CD4-positive, alpha-beta memory T cell (primary cell): ENCODE results near the gene ZIC2. TPM values are rescaled to one million over a fixed set of nuclear protein-coding genes. Genes with fewer than 3 reads are reported as not detected.

Experiments
- CTCF ChIA-PET: fragments of 350-600 bp; sonication (Branson Sonifier 250); formaldehyde crosslinking; loops from one replicate; lab custom pipeline; 2021; ENCODE audit warnings: inconsistent platforms; ENCODE audit not compliant: partially characterized antibody; lab: Charles Lee
- POLR2A ChIA-PET: fragments of 350-600 bp; sonication (Branson Sonifier 250); formaldehyde crosslinking; loops from one replicate; lab custom pipeline; 2021; ENCODE audit not compliant: partially characterized antibody; lab: Charles Lee
- DNase-seq, 5 donors: peaks; one replicate each; pipeline versions ENCODE4 v3.0.0 to v3.0.0-alpha.2; 2020 to 2022; ENCODE audit warnings: mixed read lengths in 1 of 5
- H3K27ac ChIP-seq: one replicate; pipeline ENCODE4 v1.7.0; 2013; ENCODE audit warnings: low read depth, low read length
- H3K27me3 ChIP-seq: 2 replicates; pipeline ENCODE4 v1.7.0; 2013; ENCODE audit warnings: mild to moderate bottlenecking, low read length, moderate library complexity; ENCODE audit not compliant: insufficient read depth
- H3K36me3 ChIP-seq: 2 replicates; pipeline ENCODE4 v1.7.0; 2013; ENCODE audit warnings: mild to moderate bottlenecking, low read length, moderate library complexity; ENCODE audit not compliant: insufficient read depth
- H3K4me1 ChIP-seq: 2 replicates; pipeline ENCODE4 v1.7.0; 2013; ENCODE audit warnings: mild to moderate bottlenecking, low read length, moderate library complexity; ENCODE audit not compliant: insufficient read depth
- H3K4me3 ChIP-seq, 2 donors: one replicate each; pipeline ENCODE4 v1.7.0; 2013; ENCODE audit warnings: low read length in 2 of 2, mild to moderate bottlenecking in 1 of 2
- H3K9me3 ChIP-seq, 2 donors: one replicate each; pipeline ENCODE4 v1.7.0; 2013; ENCODE audit warnings: low read length in 2 of 2, control low read depth in 1 of 2; ENCODE audit not compliant: control insufficient read depth in 1 of 2
- H3K27ac Mint-ChIP-seq, 7 donors: one replicate each; pipeline ENCODE4 v1.8.0; 2020 to 2021; ENCODE audit warnings: mixed read lengths in 7 of 7, mild to moderate bottlenecking in 6 of 7, inconsistent platforms in 3 of 7, moderate library complexity in 3 of 7
- H3K27me3 Mint-ChIP-seq, 2 donors: one replicate each; pipeline ENCODE4 v1.8.0; 2020 to 2021; ENCODE audit warnings: mixed read lengths in 2 of 2
- H3K36me3 Mint-ChIP-seq, 2 donors: one replicate each; pipeline ENCODE4 v1.8.0; 2020 to 2021; ENCODE audit warnings: mixed read lengths in 2 of 2, inconsistent platforms in 1 of 2, mild to moderate bottlenecking in 1 of 2
- H3K4me1 Mint-ChIP-seq, 4 donors: one replicate each; pipeline ENCODE4 v1.8.0; 2020 to 2021; ENCODE audit warnings: mixed read lengths in 4 of 4, mild to moderate bottlenecking in 1 of 4
- H3K4me3 Mint-ChIP-seq, 8 donors: one replicate each; pipeline ENCODE4 v1.8.0; 2020 to 2021; ENCODE audit warnings: mixed read lengths in 8 of 8, mild to moderate bottlenecking in 7 of 8, moderate library complexity in 6 of 8, inconsistent platforms in 3 of 8
- H3K9me3 Mint-ChIP-seq, 8 donors: one replicate each; pipeline ENCODE4 v1.8.0; 2020 to 2021; ENCODE audit warnings: mixed read lengths in 8 of 8, mild to moderate bottlenecking in 5 of 8, inconsistent platforms in 3 of 8, moderate library complexity in 1 of 8
- intact Hi-C: fragments of 100-400 bp; cut with micrococcal nuclease; formaldehyde crosslinking; loops from one replicate; pipeline ENCODE4 v1.15.1; 2023
- polyA plus RNA-seq, 2 donors: library from polyadenylated mRNA; unstranded; fragments of 300-500 nt; fragmentation: Illumina TruSeq; gene quantifications; one replicate each; pipeline ENCODE4 v1.2.3, GENCODE V29; 2021
- total RNA-seq, 2 experiments: library from RNA; stranded (reverse); gene quantifications; one replicate each; pipeline ENCODE4 v1.2.3, GENCODE V29; 2021

Gene ZIC2
- total and polyA plus RNA-seq, 4 experiments from 2014 or later = not detected

- no peak for DNase-seq
- peaks cover 25% of the 10 kb centered on the region for H3K4me1 ChIP-seq
- Mint-ChIP-seq H3K27ac (peak overlapping the region in 1 of 7 donors; percentile 28), H3K4me3 (no peak overlapping the region), H3K27me3 (peaks cover 54 to 68% of the 10 kb centered on the region in 2 donors), H3K36me3 (no peaks in the 10 kb centered on the region), H3K4me1 (peaks cover 6 to 29% (median 18%) of the 10 kb centered on the region in 4 donors), H3K9me3 (peaks cover 0 to 3% (median 0%) of the 10 kb centered on the region in 8 donors)
- H3K9me3 ChIP-seq = no peaks in the 10 kb centered on the region
- CTCF ChIA-PET = interaction anchor here (0.9 to 1.1 kb wide), 2 partner anchors 35 to 37 kb away, joined by 3 read pairs; no protein-coding TSS in a partner anchor
- intact Hi-C loops = no loop called here
- H3K36me3 ChIP-seq = no peaks in the 10 kb centered on the region
- no peak overlapping the region for H3K4me3 ChIP-seq
- POLR2A ChIA-PET = no interaction called here
- H3K27me3 ChIP-seq = peaks cover 37% of the 10 kb centered on the region
- H3K27ac ChIP-seq = no peak overlapping the region
Measured at GRCh38 chr13:99953138-99953755, 28.3 kb upstream of the ZIC2 start.

GRCh38 chr13:99955107-99955746 lies 26.4 kb upstream of the ZIC2 start:
- Histone ChIP-seq H3K27me3 (peaks cover 53% of the 10 kb centered on the region), H3K27ac (no peak overlapping the region), H3K4me1 (peaks cover 42% of the 10 kb centered on the region), H3K9me3 (no peaks in the 10 kb centered on the region), H3K36me3 (no peaks in the 10 kb centered on the region), H3K4me3 (no peak overlapping the region)
- Mint-ChIP-seq H3K36me3 (no peaks in the 10 kb centered on the region), H3K4me3 (peak overlapping the region in 4 of 8 donors; percentile 9 to 82 (median 24)), H3K4me1 (peaks cover 16 to 44% (median 28%) of the 10 kb centered on the region in 4 donors), H3K27ac (peak overlapping the region in 1 of 7 donors; percentile 52), H3K27me3 (peaks cover 56 to 69% of the 10 kb centered on the region in 2 donors), H3K9me3 (peaks cover 0 to 12% (median 3%) of the 10 kb centered on the region in 8 donors)
- ChIA-PET POLR2A (interaction anchor here (0.8 kb wide), 1 partner anchor 10 kb away, joined by 3 read pairs; no protein-coding TSS in a partner anchor), CTCF (no interaction called here)
- no peak for DNase-seq
- intact Hi-C loops = no loop called here

DNA sequence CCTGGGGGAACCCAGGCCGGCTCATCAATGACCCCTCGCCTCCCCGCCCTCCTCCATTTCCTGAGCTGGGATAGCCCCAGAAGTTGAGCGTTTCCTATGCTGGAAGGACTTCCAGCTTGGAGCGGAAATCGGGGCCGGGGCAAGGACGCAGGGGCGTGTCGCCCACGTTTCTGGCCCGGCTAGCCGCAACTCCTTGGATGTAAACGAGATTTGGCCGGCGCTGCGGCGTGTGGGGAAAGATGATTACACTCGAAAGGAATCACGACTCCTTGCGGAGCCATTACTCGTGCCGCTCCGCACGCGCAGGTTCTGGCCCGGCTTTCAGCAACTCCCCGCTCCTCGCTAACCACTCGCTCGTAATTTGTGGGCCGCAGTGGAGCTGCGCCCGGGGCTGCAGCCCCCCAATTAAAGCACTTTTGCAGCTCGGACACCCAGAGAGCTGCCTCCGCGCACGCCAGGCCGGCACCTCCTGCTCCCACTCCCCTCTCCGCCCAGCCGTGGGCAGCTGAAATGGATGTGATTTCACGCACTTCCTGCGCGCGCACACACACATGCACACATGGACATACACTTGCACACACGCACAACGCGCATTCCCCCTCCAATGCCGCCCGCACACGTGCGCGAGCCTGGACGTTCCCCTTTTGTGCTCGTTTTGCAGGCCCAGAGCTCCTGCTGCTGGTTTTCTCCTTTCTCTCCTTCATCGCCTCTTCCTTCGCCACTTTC lies 25.7 kb upstream of the ZIC2 start:
- peak in 1 of 5 donors; percentile 17 for DNase-seq
- Histone ChIP-seq H3K27me3 (peaks cover 57% of the 10 kb centered on the region), H3K27ac (no peak overlapping the region), H3K36me3 (no peaks in the 10 kb centered on the region), H3K4me1 (peaks cover 47% of the 10 kb centered on the region), H3K9me3 (no peaks in the 10 kb centered on the region), H3K4me3 (no peak overlapping the region)
- Mint-ChIP-seq H3K9me3 (peaks cover 0 to 12% (median 3%) of the 10 kb centered on the region in 8 donors), H3K36me3 (no peaks in the 10 kb centered on the region), H3K4me3 (peak overlapping the region; percentile 30 to 85 (median 78)), H3K27ac (peak overlapping the region in 4 of 7 donors; percentile 13 to 86 (median 72)), H3K27me3 (peaks cover 54 to 70% of the 10 kb centered on the region in 2 donors), H3K4me1 (peaks cover 17 to 44% (median 28%) of the 10 kb centered on the region in 4 donors)
- POLR2A ChIA-PET = interaction anchor here (0.8 kb wide), 1 partner anchor 10 kb away, joined by 3 read pairs; no protein-coding TSS in a partner anchor
- intact Hi-C loops = no loop called here
- CTCF ChIA-PET = no interaction called here

DNA sequence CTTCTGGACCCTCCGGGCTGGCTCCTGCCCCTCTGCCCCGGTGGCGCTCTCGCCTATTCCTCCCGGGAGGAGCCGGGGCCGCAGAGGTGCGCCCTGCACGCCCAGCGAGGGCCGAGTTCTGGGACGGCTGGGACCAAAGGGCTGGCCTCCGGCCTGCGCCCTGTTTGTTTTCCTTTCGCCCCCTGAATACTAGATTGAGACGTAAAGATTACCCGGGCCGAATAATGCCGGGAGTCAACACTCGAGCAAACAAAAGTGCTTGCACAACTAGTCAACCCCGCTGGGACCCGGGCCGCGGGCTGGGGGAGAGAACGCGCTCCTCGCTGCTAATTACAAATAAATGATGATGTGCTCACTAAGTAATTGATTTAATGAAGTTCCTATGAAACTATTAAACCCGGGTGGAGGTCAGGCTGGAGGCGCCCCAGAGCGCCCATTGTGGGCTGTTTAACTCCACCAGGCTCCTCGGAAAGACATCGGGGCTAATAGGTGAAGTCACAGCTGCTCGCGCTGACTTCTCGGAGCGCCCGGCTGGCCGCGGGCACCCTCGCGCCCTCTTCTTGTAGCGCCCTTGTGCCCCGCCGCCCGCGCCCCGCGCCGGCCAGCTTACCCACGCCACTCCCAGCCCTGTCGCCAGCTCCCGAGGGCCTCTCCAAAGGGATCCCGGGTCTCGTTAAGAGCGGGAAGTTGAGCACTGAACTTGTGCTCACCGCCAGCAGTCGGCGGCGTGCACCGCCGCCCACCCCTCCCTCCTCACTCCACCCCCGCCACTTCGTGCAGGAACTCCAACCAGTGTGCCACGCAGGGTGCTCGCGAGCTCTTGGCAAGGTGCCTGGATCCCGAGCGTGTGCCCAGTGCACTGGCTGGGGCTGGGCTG lies 24.9 kb upstream of the ZIC2 start:
- Histone ChIP-seq H3K4me3 (no peak overlapping the region), H3K27me3 (peaks cover 63% of the 10 kb centered on the region), H3K9me3 (no peaks in the 10 kb centered on the region), H3K27ac (no peak overlapping the region), H3K4me1 (peaks cover 47% of the 10 kb centered on the region), H3K36me3 (no peaks in the 10 kb centered on the region)
- DNase-seq = peak in 1 of 5 donors; percentile 30
- intact Hi-C loops = no loop called here
- H3K4me3 Mint-ChIP-seq = peak overlapping the region; percentile 60 to 85 (median 78)
- H3K36me3 Mint-ChIP-seq = no peaks in the 10 kb centered on the region
- POLR2A ChIA-PET = interaction anchor here (0.8 kb wide), 1 partner anchor 11 kb away, joined by 3 read pairs; no protein-coding TSS in a partner anchor
- peaks cover 17 to 44% (median 28%) of the 10 kb centered on the region in 4 donors for H3K4me1 Mint-ChIP-seq
- CTCF ChIA-PET = interaction anchor here (0.7 kb wide), 1 partner anchor 56 kb away, joined by 3 read pairs; no protein-coding TSS in a partner anchor
- H3K27me3 Mint-ChIP-seq = peaks cover 61 to 73% of the 10 kb centered on the region in 2 donors
- peaks cover 0 to 12% (median 3%) of the 10 kb centered on the region in 8 donors for H3K9me3 Mint-ChIP-seq
- peak overlapping the region in 1 of 7 donors; percentile 73 for H3K27ac Mint-ChIP-seq

GRCh38 chr13:99958406-99959126 lies 23.0 kb upstream of the ZIC2 start:
- CTCF ChIA-PET = interaction anchor here (1.0 kb wide), 1 partner anchor 58 kb away, joined by 3 read pairs; no protein-coding TSS in a partner anchor
- peaks cover 47% of the 10 kb centered on the region for H3K4me1 ChIP-seq
- no peaks in the 10 kb centered on the region for H3K9me3 ChIP-seq
- peaks cover 17 to 44% (median 28%) of the 10 kb centered on the region in 4 donors for H3K4me1 Mint-ChIP-seq
- peaks cover 61 to 68% of the 10 kb centered on the region in 2 donors for H3K27me3 Mint-ChIP-seq
- H3K27ac ChIP-seq = no peak overlapping the region
- peaks cover 0 to 12% (median 3%) of the 10 kb centered on the region in 8 donors for H3K9me3 Mint-ChIP-seq
- peak overlapping the region in 4 of 7 donors; percentile 17 to 75 (median 51) for H3K27ac Mint-ChIP-seq
- H3K27me3 ChIP-seq = peaks cover 74% of the 10 kb centered on the region
- peak in 1 of 5 donors; percentile 15 for DNase-seq
- peak overlapping the region in 6 of 8 donors; percentile 26 to 65 (median 38) for H3K4me3 Mint-ChIP-seq
- no peak overlapping the region for H3K4me3 ChIP-seq
- POLR2A ChIA-PET = interaction anchor here (1.0 kb wide), 1 partner anchor 23 kb away, joined by 3 read pairs; the partner anchor contains the start of gene ZIC2
- H3K36me3 ChIP-seq = no peaks in the 10 kb centered on the region
- H3K36me3 Mint-ChIP-seq = no peaks in the 10 kb centered on the region
- intact Hi-C loops = no loop called here

DNA sequence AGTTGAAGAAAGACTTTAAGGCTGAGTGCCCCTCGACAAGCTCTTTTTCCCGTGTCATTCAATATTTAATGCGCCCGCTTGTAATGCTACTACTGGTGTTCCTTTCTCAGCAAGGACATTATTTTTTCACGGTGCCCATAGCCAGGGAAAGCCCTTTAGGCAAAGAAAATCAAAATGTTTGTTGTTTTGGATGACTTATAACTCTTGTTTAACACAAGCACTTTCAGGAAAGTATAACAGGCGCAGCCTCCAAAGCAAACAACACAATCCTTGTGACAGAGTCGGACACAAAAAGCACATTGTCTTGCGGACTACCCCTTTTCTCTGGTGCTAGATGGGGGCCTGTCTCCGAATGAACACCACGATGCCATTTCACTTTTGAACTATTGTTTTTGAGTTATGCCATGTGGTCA lies 22.5 kb upstream of the ZIC2 start:
- Histone ChIP-seq H3K27ac (no peak overlapping the region), H3K4me3 (no peak overlapping the region), H3K9me3 (no peaks in the 10 kb centered on the region), H3K27me3 (peaks cover 79% of the 10 kb centered on the region), H3K36me3 (no peaks in the 10 kb centered on the region), H3K4me1 (peaks cover 47% of the 10 kb centered on the region)
- ChIA-PET CTCF (interaction anchor here (1.0 kb wide), 1 partner anchor 59 kb away, joined by 3 read pairs; no protein-coding TSS in a partner anchor), POLR2A (interaction anchor here (1.0 kb wide), 1 partner anchor 24 kb away, joined by 4 read pairs; no protein-coding TSS in a partner anchor)
- Mint-ChIP-seq H3K9me3 (peaks cover 0 to 12% (median 3%) of the 10 kb centered on the region in 8 donors), H3K36me3 (no peaks in the 10 kb centered on the region), H3K27me3 (peaks cover 60 to 67% of the 10 kb centered on the region in 2 donors), H3K4me3 (peak overlapping the region in 6 of 8 donors; percentile 23 to 65 (median 36)), H3K27ac (peak overlapping the region in 4 of 7 donors; percentile 32 to 87 (median 72)), H3K4me1 (peaks cover 17 to 44% (median 28%) of the 10 kb centered on the region in 4 donors)
- peak in 1 of 5 donors; percentile 21 for DNase-seq
- intact Hi-C loops = no loop called here
